Measurements from ENCODE around the gene NCLN.

NCLN gene

GRCh38 chr19:3238066-3238561 is 52.4 kb downstream of the NCLN start:
- H3K4me3 ChIP-seq (ENCODE audit: low read depth, low read length) = no peak overlapping the region
- TF ChIP-seq CTCF (IDR thresholded peaks at IDR 0.05; ENCODE audit: borderline replicate concordance, insufficient read depth, low read depth, low read length) = no peak

GRCh38 chr19:3239367-3239766 is 53.6 kb downstream of the NCLN start:
- no peak for TF ChIP-seq CTCF (IDR thresholded peaks at IDR 0.05; ENCODE audit: borderline replicate concordance, insufficient read depth, low read depth, low read length)
- no peak overlapping the region for H3K4me3 ChIP-seq (ENCODE audit: low read depth, low read length)

GRCh38 chr19:3243819-3244700 is 58.3 kb downstream of the NCLN start:
- no peak overlapping the region for H3K4me3 ChIP-seq (ENCODE audit: low read depth, low read length)
- no peak for TF ChIP-seq CTCF (IDR thresholded peaks at IDR 0.05; ENCODE audit: borderline replicate concordance, insufficient read depth, low read depth, low read length)

- no peak overlapping the region for H3K4me3 ChIP-seq (ENCODE audit: low read depth, low read length)
- TF ChIP-seq CTCF (IDR thresholded peaks at IDR 0.05; ENCODE audit: borderline replicate concordance, insufficient read depth, low read depth, low read length) = no peak
Observed at GRCh38 chr19:3245050-3245449, 59.3 kb downstream of the NCLN start.

GRCh38 chr19:3248728-3249326 is 63.1 kb downstream of the NCLN start:
- no peak overlapping the region for H3K4me3 ChIP-seq (ENCODE audit: low read depth, low read length)

GRCh38 chr19:3249408-3249807 is 63.7 kb downstream of the NCLN start:
- no peak overlapping the region for H3K4me3 ChIP-seq (ENCODE audit: low read depth, low read length)
- TF ChIP-seq CTCF (IDR thresholded peaks at IDR 0.05; ENCODE audit: borderline replicate concordance, insufficient read depth, low read depth, low read length) = no peak

More at GRCh38 chr19:3248728-3249326, 63.1 kb downstream of the NCLN start:
- TF ChIP-seq CTCF (IDR thresholded peaks at IDR 0.05; ENCODE audit: borderline replicate concordance, insufficient read depth, low read depth, low read length) = no peak
